ENCODE data around the gene RPS21. TPM values are rescaled to one million over a fixed set of nuclear protein-coding genes. Genes with fewer than 3 reads are reported as not detected.
A peak's percentile ranks its signal among the peaks of the same experiment; 100 is the strongest.

RPS21 gene
- total RNA-seq, 1 donor from 2014 or later, result 1,629 TPM

DNA sequence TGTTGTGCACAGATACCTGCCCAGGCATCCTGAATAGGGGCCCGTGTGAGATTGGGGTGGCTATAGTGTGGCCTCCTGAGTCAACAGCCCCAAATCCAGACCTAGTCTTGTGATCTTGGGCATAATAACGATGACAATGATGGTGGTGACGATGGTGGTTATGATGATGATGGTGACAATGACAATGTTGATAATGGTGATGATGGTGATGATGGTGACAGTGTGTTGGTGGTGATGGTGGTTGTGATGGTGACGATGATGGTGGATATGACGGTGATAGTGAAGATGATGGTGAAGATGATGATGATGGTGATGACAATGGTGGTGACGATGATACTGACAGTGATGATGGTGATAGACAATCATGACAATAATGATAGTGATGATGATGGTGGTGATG is 5.1 kb upstream of the RPS21 start:
- Histone ChIP-seq H3K9me3 (ENCODE audit: low read depth) (no peaks in the 10 kb centered on the region), H3K27ac (no peak overlapping the region), H3K4me1 (peaks cover 10% of the 10 kb centered on the region), H3F3A (ENCODE audit: low read depth) (peaks cover 34% of the 10 kb centered on the region), H3K9ac (no peak overlapping the region), H3K4me3 (no peak overlapping the region), H3K4me2 (no peak overlapping the region), H3K27me3 (no peaks in the 10 kb centered on the region), H3K36me3 (no peaks in the 10 kb centered on the region), H2AFZ (replicated peaks) (no peak overlapping the region), H4K20me1 (ENCODE audit: low read depth) (peaks cover 15% of the 10 kb centered on the region), H3K79me2 (ENCODE audit: low read depth) (peaks cover 32% of the 10 kb centered on the region)
- peaks cover 10% of the 10 kb centered on the region for H3K27me3 Mint-ChIP-seq (ENCODE audit: insufficient read depth, low read depth)
- DNase-seq (ENCODE audit: low spot score), result no peak
- H3K36me3 Mint-ChIP-seq, result peaks cover 12% of the 10 kb centered on the region
- H3K9me3 Mint-ChIP-seq, result peaks cover 4% of the 10 kb centered on the region
- H3K4me3 Mint-ChIP-seq, result peak overlapping the region; percentile 7
- TF ChIP-seq EZH2 (IDR thresholded peaks at IDR 0.05) (no peak), CTCF (IDR thresholded peaks at IDR 0.05) (no peak), EZH2phosphoT487 (IDR thresholded peaks at IDR 0.05) (no peak)
- H3K4me1 Mint-ChIP-seq, result peaks cover 26% of the 10 kb centered on the region
- no peak overlapping the region for H3K27ac Mint-ChIP-seq

- Histone ChIP-seq H3K9me3 (ENCODE audit: low read depth) (no peaks in the 10 kb centered on the region), H3K36me3 (no peaks in the 10 kb centered on the region), H3K4me1 (peaks cover 7% of the 10 kb centered on the region), H3K79me2 (ENCODE audit: low read depth) (peaks cover 39% of the 10 kb centered on the region), H3K4me2 (no peak overlapping the region), H3K27ac (no peak overlapping the region), H3K9ac (no peak overlapping the region), H3F3A (ENCODE audit: low read depth) (peaks cover 28% of the 10 kb centered on the region), H3K27me3 (no peaks in the 10 kb centered on the region), H2AFZ (replicated peaks) (no peak overlapping the region), H3K4me3 (no peak overlapping the region), H4K20me1 (ENCODE audit: low read depth) (peaks cover 20% of the 10 kb centered on the region)
- Mint-ChIP-seq H3K27me3 (ENCODE audit: insufficient read depth, low read depth) (peaks cover 7% of the 10 kb centered on the region), H3K36me3 (peaks cover 9% of the 10 kb centered on the region), H3K27ac (no peak overlapping the region), H3K4me3 (peak overlapping the region; percentile 5), H3K9me3 (peaks cover 4% of the 10 kb centered on the region), H3K4me1 (peaks cover 23% of the 10 kb centered on the region)
- peak; percentile 87 for TF ChIP-seq CTCF (IDR thresholded peaks at IDR 0.05)
- TF ChIP-seq EZH2 (IDR thresholded peaks at IDR 0.05), result no peak
- no peak for TF ChIP-seq EZH2phosphoT487 (IDR thresholded peaks at IDR 0.05)
- peak; percentile 90 for DNase-seq (ENCODE audit: low spot score)
These were observed 4.4 kb upstream of the RPS21 start for GRCh38 chr20:62382306-62383198.

DNA sequence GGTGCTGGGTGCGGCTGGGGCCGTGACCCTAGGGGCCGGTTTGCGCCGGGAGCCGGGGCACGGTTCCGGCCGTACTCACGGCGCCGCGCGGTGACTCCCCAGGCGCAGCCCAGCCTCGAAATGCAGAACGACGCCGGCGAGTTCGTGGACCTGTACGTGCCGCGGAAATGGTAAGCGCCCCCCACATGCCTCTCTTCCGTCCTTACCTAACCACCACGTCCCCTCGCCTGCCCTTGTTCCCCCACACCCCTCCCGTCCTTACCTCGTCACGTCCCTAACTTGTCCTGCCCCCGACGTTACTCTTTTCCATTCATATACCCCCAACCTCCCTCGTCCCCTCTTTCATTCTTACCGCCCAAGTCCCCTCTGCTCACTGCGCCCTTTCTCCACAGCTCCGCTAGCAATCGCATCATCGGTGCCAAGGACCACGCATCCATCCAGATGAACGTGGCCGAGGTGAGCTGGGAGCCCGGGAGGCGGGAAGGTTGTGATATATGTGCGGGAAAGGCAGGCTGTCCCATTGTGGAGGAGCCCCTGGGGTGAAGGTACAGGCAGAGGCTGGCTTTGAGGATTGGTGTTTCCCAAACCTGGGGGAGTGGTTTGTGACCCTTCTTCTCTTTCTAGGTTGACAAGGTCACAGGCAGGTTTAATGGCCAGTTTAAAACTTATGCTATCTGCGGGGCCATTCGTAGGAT is 463 bp downstream of the RPS21 start:
- H3K79me2 ChIP-seq (ENCODE audit: low read depth), result peaks cover 61% of the 10 kb centered on the region
- H3K27me3 Mint-ChIP-seq (ENCODE audit: insufficient read depth, low read depth), result peaks cover 8% of the 10 kb centered on the region
- H3K4me2 ChIP-seq, result peak overlapping the region; percentile 99

More for the DNA sequence above, 463 bp downstream of the RPS21 start:
- no peak for DNase-seq (ENCODE audit: low spot score)
- no peak overlapping the region for H2AFZ ChIP-seq (replicated peaks)
- no peaks in the 10 kb centered on the region for H3K9me3 Mint-ChIP-seq
- no peak overlapping the region for H3K27ac Mint-ChIP-seq
- H4K20me1 ChIP-seq (ENCODE audit: low read depth), result peaks cover 46% of the 10 kb centered on the region
- TF ChIP-seq EZH2 (IDR thresholded peaks at IDR 0.05) (no peak), EZH2phosphoT487 (IDR thresholded peaks at IDR 0.05) (no peak), CTCF (IDR thresholded peaks at IDR 0.05) (no peak)
- H3K9ac ChIP-seq, result peak overlapping the region; percentile 86
- H3K4me1 ChIP-seq, result peaks cover 18% of the 10 kb centered on the region
- H3K36me3 ChIP-seq, result peaks cover 8% of the 10 kb centered on the region
- H3F3A ChIP-seq (ENCODE audit: low read depth), result peaks cover 44% of the 10 kb centered on the region
- no peak overlapping the region for H3K27ac ChIP-seq
- peaks cover 9% of the 10 kb centered on the region for H3K36me3 Mint-ChIP-seq
- peak overlapping the region; percentile 95 for H3K4me3 Mint-ChIP-seq
- H3K9me3 ChIP-seq (ENCODE audit: low read depth), result no peaks in the 10 kb centered on the region
- H3K4me3 ChIP-seq, result peak overlapping the region; percentile 96
- no peaks in the 10 kb centered on the region for H3K27me3 ChIP-seq
- H3K4me1 Mint-ChIP-seq, result peaks cover 32% of the 10 kb centered on the region
